ENCODE measurements around the gene HELQ. TPM values are rescaled to one million over a fixed set of nuclear protein-coding genes. Genes with fewer than 3 reads are reported as not detected.

The HELQ gene
- total and polyA plus RNA-seq, 2 of the 4 experiments (the other 2 are of a cell fraction), result 8.8 to 9.1 TPM

DNA sequence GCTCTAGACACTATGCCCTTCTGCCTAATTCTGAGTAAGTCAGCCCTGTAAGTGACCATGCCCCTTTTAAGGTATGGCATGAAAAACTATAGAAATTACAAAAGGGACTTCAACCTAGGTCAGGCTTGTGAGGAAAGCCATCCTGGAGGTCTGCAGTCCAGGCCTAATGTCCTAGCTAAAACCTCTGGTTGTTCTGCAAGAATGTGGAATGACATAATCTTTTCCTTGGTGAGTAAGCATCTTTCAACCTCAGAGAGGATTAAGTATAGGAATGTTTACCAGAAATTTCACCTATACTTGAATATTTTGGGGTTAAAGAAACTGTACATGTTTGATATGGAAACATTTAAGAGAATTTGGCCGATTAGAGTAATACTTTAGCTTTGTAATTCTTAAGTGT is 97.2 kb downstream of the HELQ start:
- H3K4me3 ChIP-seq (ENCODE audit: insufficient read depth, low read depth, low read length), result no peak overlapping the region
- dilution Hi-C loops (cut with HindIII; ENCODE audit: low sequenced_read_pairs, unreplicated experiment) (no loop called here), intact Hi-C loops (cut with micrococcal nuclease) (no loop called here), in situ Hi-C loops (cut with MboI; ENCODE audit: low sequenced_read_pairs) (no loop called here)
- no peak overlapping the region for H2AFZ ChIP-seq (replicated peaks; ENCODE audit: low read length, poor library complexity)
- no peak overlapping the region for H4K8ac ChIP-seq (ENCODE audit: low read depth in 2 of 2, low read length in 2 of 2)
- H2BK20ac ChIP-seq (ENCODE audit: low read depth, low read length), result peak overlapping the region; percentile 11; the same call in 1 of the 2 replicates
- no peaks in the 10 kb centered on the region for H3K36me3 ChIP-seq (ENCODE audit: control insufficient read depth, insufficient read depth, low read length)
- DNase-seq, result peak; percentile 73
- H3K4me2 ChIP-seq (ENCODE audit: low read depth, low read length), result no peak overlapping the region
- H2BK5ac ChIP-seq (ENCODE audit: low read depth, low read length, poor library complexity, severe bottlenecking), result no peak overlapping the region
- H4K91ac ChIP-seq (ENCODE audit: insufficient read depth, low read depth, low read length), result no peak overlapping the region
- peak; percentile 63 for ATAC-seq (ENCODE audit: low read depth)
- H4K5ac ChIP-seq (ENCODE audit: low read depth, low read length), result no peak overlapping the region
- no peak overlapping the region for H3K14ac ChIP-seq (replicated peaks; ENCODE audit: low read depth, low read length)
- H3K4me1 ChIP-seq (ENCODE audit: control insufficient read depth, insufficient read depth, low read length), result peaks cover 6% of the 10 kb centered on the region
- TF ChIP-seq CEBPB (IDR thresholded peaks at IDR 0.05; ENCODE audit: low read depth, low read length), result peak; percentile 17; the same call in 1 of the 2 replicates
- TF ChIP-seq MAFK (IDR thresholded peaks at IDR 0.05; ENCODE audit: low read depth, low read length), result peak; percentile 24; the same call in 1 of the 2 replicates
- no peak for TF ChIP-seq CHD1 (IDR thresholded peaks at IDR 0.05; ENCODE audit: low read depth, low read length)
- TF ChIP-seq, protein P1, sequence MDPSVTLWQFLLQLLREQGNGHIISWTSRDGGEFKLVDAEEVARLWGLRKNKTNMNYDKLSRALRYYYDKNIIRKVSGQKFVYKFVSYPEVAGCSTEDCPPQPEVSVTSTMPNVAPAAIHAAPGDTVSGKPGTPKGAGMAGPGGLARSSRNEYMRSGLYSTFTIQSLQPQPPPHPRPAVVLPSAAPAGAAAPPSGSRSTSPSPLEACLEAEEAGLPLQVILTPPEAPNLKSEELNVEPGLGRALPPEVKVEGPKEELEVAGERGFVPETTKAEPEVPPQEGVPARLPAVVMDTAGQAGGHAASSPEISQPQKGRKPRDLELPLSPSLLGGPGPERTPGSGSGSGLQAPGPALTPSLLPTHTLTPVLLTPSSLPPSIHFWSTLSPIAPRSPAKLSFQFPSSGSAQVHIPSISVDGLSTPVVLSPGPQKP (IDR thresholded peaks at IDR 0.05; ENCODE audit: borderline replicate concordance, low read depth, low read length), result no peak
- TF ChIP-seq FOS (IDR thresholded peaks at IDR 0.05; ENCODE audit: low read depth, low read length), result 0 out of 2 replicates have a peak, but pooled peaks have one; percentile 5
- H3K23ac ChIP-seq (ENCODE audit: low read depth, low read length), result no peak overlapping the region
- peak overlapping the region; percentile 5; the same call in 1 of the 2 replicates for H3K27ac ChIP-seq (ENCODE audit: insufficient read depth, low read length)
- POLR2A ChIA-PET (ENCODE audit: unreplicated experiment), result interaction anchor here (0.5 kb wide), 1 partner anchor 79 kb away, joined by 4 read pairs; no protein-coding TSS in a partner anchor
- CTCF ChIA-PET, result no interaction called here
- no peak overlapping the region for H2AK9ac ChIP-seq (replicated peaks; ENCODE audit: low read depth, low read length, poor library complexity)
- H4K20me1 ChIP-seq (ENCODE audit: insufficient read depth, low read length), result no peaks in the 10 kb centered on the region
- no peak overlapping the region for H3K18ac ChIP-seq (ENCODE audit: low read depth, low read length)
- no TSS peak for BruUV-seq (replicated peaks)
- WGBS, 2 experiments (ENCODE audit: extremely low coverage in 2 of 2, insufficient read length in 1 of 2), result no CpG with 5 or more reads among the region's 1 CpG
- no peak overlapping the region for H2BK15ac ChIP-seq (ENCODE audit: low read depth, low read length)
- H2AK5ac ChIP-seq (ENCODE audit: low read depth, low read length), result no peak overlapping the region
- no peaks in the 10 kb centered on the region for H3K79me1 ChIP-seq (ENCODE audit: low read depth in 1 of 2, low read length in 2 of 2)
- H3K56ac ChIP-seq (ENCODE audit: extremely low read depth, insufficient read depth, low read length), result no peak overlapping the region
- H3K27me3 ChIP-seq (ENCODE audit: control insufficient read depth, insufficient read depth, low read length), result no peaks in the 10 kb centered on the region
- 0 out of 2 replicates have a peak overlapping the region, but pooled peaks have one; percentile 3 for H2BK120ac ChIP-seq (ENCODE audit: low read depth, low read length)
- H3K9ac ChIP-seq (ENCODE audit: low read depth, low read length), result no peak overlapping the region
- H3K4ac ChIP-seq (ENCODE audit: low read depth, low read length), result no peak overlapping the region
- H3K9me1 ChIP-seq (ENCODE audit: insufficient read depth, low read length), result 0 out of 2 replicates have a peak, but pooled peaks cover 2% of the 10 kb centered on the region
- no peaks in the 10 kb centered on the region for H3K9me3 ChIP-seq (ENCODE audit: control insufficient read depth, insufficient read depth, low read length)

Small RNA genes lying within 50 kb of the gene (microRNA-seq; reads per million reads assigned to microRNA genes)
- gene AC114781.5 (ENCODE audit: insufficient read depth, insufficient read length), result not detected

Small RNA genes lying within 50 kb of the gene (small RNA-seq; reads per million reads assigned to genes)
- gene AC114781.5, result 0 reads per million in 5 experiments

Other genes with a start within 250 kb of the HELQ start
- 7.3 and 8.9 TPM in 2 replicates for gene COQ2, start 171.0 kb downstream of the HELQ start, total RNA-seq (2012; rRNA removed)
- 7.4 and 7.9 TPM in 2 replicates for gene COQ2, start 171.0 kb downstream of the HELQ start, polyA plus RNA-seq (2012; rRNA removed)
- gene HPSE, start 121.0 kb downstream of the HELQ start, total RNA-seq (2012; rRNA removed), result under 0.01 and 0.28 TPM in 2 replicates
- gene HPSE, start 121.0 kb downstream of the HELQ start, polyA plus RNA-seq (2012; rRNA removed), result 0.09 TPM in 2 replicates
- gene MRPS18C, start 235 bp upstream of the HELQ start, total RNA-seq (2012; rRNA removed), result 8.6 and 23.9 TPM in 2 replicates
- 12.2 and 13.4 TPM in 2 replicates for gene MRPS18C, start 235 bp upstream of the HELQ start, polyA plus RNA-seq (2012; rRNA removed)
- gene ABRAXAS1, start 29.3 kb upstream of the HELQ start, total RNA-seq (2012; rRNA removed), result 8.4 and 12.2 TPM in 2 replicates
- 3.8 and 4.1 TPM in 2 replicates for gene ABRAXAS1, start 29.3 kb upstream of the HELQ start, polyA plus RNA-seq (2012; rRNA removed)
- 2.9 and 5.3 TPM in 2 replicates for gene GPAT3, start 80.3 kb upstream of the HELQ start, total RNA-seq (2012; rRNA removed)
- 1.0 and 1.3 TPM in 2 replicates for gene GPAT3, start 80.3 kb upstream of the HELQ start, polyA plus RNA-seq (2012; rRNA removed)

All from IMR-90 (cell line).